Activated gamma-delta T cell treated with anti-CD3 and anti-CD28 coated beads, Interleukin-2, amount 50 U/mL, for 16 hours (primary cell): ENCODE data around the gene DEFB113.
"Not testable (repeated sequence)": the region's sequence is repeated elsewhere in the genome, so short reads cannot be mapped to it uniquely, and the experiment has no call there.

Source experiments
- DNase-seq: peaks from one replicate; pipeline ENCODE4 v3.0.0-alpha.2; 2020; ENCODE audit warnings: low read depth

Gene DEFB113, protein sequence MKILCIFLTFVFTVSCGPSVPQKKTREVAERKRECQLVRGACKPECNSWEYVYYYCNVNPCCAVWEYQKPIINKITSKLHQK

DNA sequence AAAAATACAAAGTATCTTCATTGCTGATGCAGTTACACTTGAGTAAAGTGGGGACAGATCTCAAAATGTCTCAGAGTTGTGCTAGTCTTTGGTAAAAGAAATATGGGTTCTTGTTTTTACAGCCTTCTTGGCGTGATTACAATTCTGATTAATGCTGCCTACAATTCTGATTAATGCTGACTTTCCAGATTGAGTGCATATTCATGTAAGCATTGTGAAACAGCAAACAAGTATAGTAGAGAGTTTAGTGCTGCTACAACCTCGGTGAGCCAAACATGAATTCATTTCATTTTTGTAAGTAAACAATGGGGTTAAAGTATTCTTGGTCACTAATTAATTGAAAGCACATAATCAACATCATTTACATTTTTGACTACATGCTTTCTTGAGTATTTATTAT lies at the start of gene DEFB113:
Gene DEFB113, minus strand, starts transcription at position 21 of the 400 bp plus-strand sequence. Its CDS starts 0 bp downstream, at position 21.
- DNase-seq = no peak

DNA sequence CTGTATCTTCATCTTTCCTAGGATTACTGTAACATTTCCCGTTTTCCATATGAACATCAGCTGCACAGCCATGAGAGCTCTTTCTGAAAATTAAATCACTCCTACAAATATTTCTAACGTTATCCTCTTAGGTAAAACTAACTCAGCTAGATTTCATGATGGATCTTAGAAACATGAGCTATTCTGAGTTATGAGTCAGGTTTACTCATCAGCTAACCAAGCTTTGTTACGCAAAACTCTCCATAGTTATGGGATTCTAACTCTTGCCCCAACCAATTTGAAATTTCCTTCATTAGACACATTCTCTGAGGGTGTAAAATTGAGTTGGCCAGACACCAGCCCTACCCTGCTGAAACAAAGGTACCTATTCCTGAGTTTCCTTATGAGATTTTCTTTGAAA lies 38.4 kb upstream of the DEFB113 start:
- no peak for DNase-seq

DNA sequence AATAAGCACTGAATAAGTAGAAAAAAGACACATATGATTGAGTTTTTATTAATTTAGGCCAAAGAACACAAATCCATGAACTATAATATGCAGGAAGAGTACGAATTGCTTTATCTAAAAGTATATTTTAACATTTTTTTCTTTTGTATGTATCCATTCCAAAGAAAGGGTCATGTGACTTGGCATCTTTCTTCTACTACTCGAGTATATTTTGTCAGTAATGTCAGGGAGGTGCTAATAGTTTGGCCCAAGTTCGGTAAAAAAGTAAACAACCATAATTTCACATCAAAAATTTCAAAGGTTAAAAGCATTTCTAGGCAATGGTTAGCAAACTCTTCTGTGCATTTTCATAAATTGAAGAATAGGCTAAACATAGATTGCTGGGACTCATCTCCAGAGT lies 33.7 kb upstream of the DEFB113 start:
- DNase-seq = no peak

GRCh38 chr6:49995278-49995677 lies 25.9 kb upstream of the DEFB113 start:
- DNase-seq = no peak

DNA sequence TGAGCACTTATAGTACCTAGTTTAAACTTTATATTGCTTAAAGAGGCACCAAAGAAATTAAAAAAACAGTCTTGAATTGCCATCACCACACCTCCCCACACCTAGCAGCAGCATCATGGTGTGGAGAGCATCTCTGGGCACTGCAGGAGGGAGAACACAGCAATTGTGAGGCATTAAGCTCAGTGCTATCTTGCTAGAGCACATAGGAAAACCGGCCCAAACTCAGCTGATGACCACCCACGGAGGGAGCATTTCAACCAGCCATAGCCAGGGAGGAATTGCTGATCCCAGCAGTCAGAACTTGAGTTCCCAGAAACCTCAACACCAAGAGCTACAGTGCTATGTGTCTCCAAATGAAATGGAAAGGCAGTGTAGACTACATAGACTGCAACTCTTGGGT lies 19.5 kb upstream of the DEFB113 start:
- no peak for DNase-seq

GRCh38 chr6:49987749-49988148 lies 18.3 kb upstream of the DEFB113 start:
- DNase-seq = no peak

GRCh38 chr6:49986551-49986950 lies 17.1 kb upstream of the DEFB113 start:
- DNase-seq = no peak

DNA sequence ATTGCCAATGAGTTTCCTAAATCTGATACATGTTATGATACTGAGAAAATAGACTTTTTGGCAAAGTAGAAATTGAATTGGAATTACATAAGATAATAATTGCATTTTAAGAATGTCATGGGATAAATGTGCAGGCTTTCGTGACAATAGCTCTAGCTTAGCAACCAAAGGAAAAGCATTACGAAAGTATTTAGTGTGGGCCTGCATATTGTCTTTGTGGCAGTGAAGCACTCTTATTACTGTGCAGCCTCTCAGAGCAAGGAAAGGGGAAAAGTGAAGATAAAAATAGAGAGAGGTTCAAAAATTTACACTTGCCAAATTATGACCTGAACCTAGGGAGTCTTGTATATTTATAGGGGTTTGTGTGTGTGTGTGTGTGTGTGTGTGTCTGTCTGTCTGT lies 12.6 kb upstream of the DEFB113 start:
- no peak for DNase-seq

GRCh38 chr6:49980898-49981297 lies 11.5 kb upstream of the DEFB113 start:
- no peak for DNase-seq

DNA sequence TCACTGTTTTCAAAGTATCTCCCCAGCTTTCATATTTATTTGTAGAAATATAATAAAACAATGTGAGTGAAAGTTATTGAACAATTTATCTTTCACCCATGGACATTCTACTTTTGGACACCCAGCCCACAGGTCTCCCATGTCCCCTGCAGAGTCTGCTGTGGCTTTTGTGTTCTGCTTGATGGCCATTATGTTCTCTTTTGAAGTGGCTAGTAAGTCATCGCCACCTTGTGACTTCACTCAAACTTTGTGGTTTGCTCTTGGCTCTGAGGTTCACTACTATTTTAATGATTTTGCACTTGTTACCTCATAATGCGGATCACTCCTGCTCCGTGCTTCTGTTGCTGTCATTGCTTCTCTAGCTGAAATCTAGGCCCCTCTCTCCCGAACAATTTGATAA lies 10.2 kb upstream of the DEFB113 start:
- no peak for DNase-seq

GRCh38 chr6:49978332-49979226 lies 9.2 kb upstream of the DEFB113 start:
- DNase-seq = no peak

DNA sequence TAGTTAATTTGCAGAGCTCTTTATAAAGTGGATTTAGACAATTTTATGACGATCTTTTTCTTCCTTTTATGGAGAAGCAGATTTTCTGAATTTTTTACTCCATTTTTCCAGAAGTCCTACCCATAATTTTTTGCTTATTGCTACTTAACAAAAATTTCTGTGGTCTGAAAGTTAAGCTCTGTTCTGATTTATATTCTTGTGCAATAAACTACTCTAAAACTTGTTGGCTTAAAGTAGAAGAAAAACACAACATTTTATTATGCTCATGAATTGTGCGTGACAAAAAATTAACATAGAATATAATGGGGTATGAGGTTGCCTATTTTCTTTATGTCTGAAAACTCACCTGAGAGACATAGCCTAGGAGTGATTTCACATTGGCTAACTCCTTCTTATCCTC lies 2.6 kb downstream of the DEFB113 start:
- DNase-seq = no peak

DNA sequence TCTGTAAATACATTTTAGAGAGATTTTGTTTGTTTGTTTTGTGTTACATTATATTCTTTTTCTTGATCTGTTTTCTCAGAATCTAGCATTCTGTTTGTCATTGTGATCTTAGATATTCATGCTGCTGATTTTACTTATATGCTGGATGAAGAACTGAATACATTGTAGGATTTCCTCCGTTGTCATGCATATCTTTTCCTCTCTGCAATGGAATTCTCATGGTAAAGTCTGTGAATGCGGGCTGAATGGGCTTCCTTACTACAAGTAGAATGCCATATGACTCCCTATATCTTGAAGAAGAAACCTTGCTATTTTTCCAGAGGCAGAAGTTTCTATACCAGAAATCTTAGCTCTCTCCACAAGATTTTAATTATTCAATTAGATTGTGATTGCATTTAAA lies 3.1 kb downstream of the DEFB113 start:
- DNase-seq = no peak

DNA sequence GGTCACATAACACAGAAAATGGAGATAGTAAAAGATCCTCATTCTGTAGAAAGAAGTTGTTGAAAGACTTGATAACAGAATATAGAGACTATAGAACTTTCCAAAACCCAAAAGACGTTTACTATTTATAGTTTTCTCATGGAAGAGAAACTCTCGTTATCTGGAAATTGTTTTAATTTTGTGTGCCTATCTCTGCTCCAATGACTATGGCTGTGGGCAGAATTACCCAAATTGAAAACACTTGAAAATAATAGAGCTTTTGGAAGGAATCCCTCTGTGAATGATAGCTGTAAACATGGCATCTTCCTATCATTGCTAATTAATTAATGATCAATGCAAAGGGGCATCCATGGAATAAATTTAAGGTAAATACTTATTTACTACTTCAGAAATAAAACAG lies 5.4 kb downstream of the DEFB113 start, which contains the start of gene DEFB114:
Gene DEFB114, minus strand, starts transcription at position 101 of the 400 bp plus-strand sequence. Its CDS starts 59 bp downstream, at position 42.
- no peak for DNase-seq

DNA sequence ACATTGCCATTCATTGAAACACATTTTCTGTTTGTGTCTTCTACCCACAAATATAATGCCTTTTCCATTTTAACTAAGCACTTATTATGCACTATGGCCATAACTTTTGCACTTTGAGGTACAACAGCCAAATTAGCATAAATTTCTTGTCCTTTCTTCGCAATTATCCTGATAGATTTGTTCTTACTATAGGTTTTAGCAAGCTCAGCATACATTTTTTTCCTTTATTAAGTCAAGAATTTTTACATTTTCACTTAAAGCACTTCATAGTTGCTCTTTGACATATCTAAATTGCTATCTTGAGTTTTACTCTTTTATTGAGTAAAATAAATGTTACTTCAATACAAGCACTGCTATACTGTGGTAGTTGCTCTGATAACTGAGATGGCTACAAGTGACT lies 11.2 kb downstream of the DEFB113 start:
- no peak for DNase-seq

GRCh38 chr6:49955847-49956246 lies 13.6 kb downstream of the DEFB113 start:
- DNase-seq = no peak

GRCh38 chr6:49951926-49952325 lies 17.5 kb downstream of the DEFB113 start:
- no peak for DNase-seq

GRCh38 chr6:49950415-49950751 lies 19.0 kb downstream of the DEFB113 start:
- no peak for DNase-seq

GRCh38 chr6:49949062-49949461 lies 20.4 kb downstream of the DEFB113 start:
- no peak for DNase-seq

DNA sequence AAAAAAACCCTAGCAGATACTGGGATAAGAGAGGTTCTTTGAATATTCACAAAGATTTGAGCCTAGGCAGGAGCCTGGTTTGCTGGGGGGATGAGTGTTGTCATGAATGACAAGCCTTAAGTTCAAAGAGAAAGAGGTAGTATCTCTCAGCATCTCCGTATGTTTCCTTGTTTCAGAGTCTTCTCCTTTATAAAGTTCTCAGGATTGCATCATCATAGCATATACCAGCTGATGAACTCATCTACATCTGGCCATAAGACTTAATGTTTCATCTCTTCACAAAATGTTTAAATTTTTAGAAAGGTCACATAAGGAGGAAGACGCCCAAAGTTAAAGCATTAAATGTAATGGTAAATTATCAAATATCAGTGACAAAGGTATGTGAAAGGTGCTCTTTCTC lies 22.6 kb downstream of the DEFB113 start:
- DNase-seq = no peak

DNA sequence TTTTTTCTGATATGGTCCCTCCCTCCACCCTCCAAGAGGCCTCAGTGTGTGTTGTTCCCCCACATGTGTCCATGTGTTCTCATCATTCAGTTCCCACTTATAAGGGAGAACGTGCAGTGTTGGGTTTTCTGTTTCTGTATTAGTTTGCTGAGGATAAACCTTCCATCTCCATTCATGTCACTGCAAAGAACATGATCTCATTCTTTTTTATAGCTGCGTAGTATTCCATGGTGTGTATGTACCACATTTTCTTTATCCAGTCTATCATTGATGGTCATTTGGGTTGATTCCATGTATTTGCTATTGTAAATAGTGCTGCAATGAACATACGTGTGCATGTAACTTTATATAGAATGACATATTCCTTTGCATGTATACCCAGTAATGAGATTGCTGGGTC lies 25.4 kb downstream of the DEFB113 start:
- DNase-seq = not testable (repeated sequence)

- no peak for DNase-seq
These were observed 29.4 kb downstream of the DEFB113 start for GRCh38 chr6:49939993-49940498.

- no peak for DNase-seq
These were observed 31.6 kb downstream of the DEFB113 start for GRCh38 chr6:49937811-49938210.

GRCh38 chr6:49937017-49937416 lies 32.4 kb downstream of the DEFB113 start:
- DNase-seq = no peak
